NT2/D1 (cell line): ENCODE measurements around the gene GAS6.

Source experiments
- SUZ12 ChIP-seq: IDR thresholded peaks from 2 replicates; pipeline ENCODE4 v1.6.1; 2011; ENCODE audit not compliant: insufficient read length, insufficient read depth; ENCODE audit errors: extremely low read depth
- YY1 ChIP-seq: IDR thresholded peaks from 2 replicates; pipeline ENCODE4 v1.6.1; 2011; ENCODE audit not compliant: insufficient read length, insufficient read depth

GRCh38 chr13:113840541-113841352, 23.1 kb downstream of the GAS6 start:
- TF ChIP-seq YY1 (no peak), SUZ12 (no peak)
